SK-N-SH treated with all-trans-retinoic acid at 6 μM for 48 hours (cell line): ENCODE data around the gene CD200.

ENCODE experiments used
- ATAC-seq: fragments of 200-7000 bp; cut with Tn5 transposase; 3 replicates; pipeline ENCODE4 v1.9.1; 2020; ENCODE audit warnings: mild to moderate bottlenecking, moderate library complexity
- ARNTL ChIP-seq: fragments of 450-650 bp; formaldehyde crosslinking; IDR thresholded peaks from 2 replicates; pipeline ENCODE4 v1.5.0; 2020; ENCODE audit warnings: low read depth, mild to moderate bottlenecking, moderate library complexity, borderline replicate concordance
- BACH2 ChIP-seq: fragments of 250-450 bp; sonication (Bioruptor Pico); IDR thresholded peaks from 2 replicates; pipeline ENCODE4 v1.9.0; 2021; ENCODE audit warnings: mild to moderate bottlenecking, borderline replicate concordance
- CSDC2 ChIP-seq: fragments of 250-450 bp; sonication (Bioruptor Pico); IDR thresholded peaks from 2 replicates; pipeline ENCODE4 v1.5.0; 2020; ENCODE audit warnings: mild to moderate bottlenecking, moderate library complexity
- CSRNP3 ChIP-seq: fragments of 250-450 bp; sonication (Bioruptor Pico); IDR thresholded peaks from 2 replicates; pipeline ENCODE4 v1.5.1; 2021; ENCODE audit warnings: mild to moderate bottlenecking, moderate library complexity
- ESRRG ChIP-seq: fragments of 250-450 bp; sonication (Bioruptor Pico); IDR thresholded peaks from 2 replicates; pipeline ENCODE4 v1.6.1; 2021; ENCODE audit warnings: mild to moderate bottlenecking
- GLIS3 ChIP-seq: fragments of 250-450 bp; sonication (Bioruptor Pico); IDR thresholded peaks from 2 replicates; pipeline ENCODE4 v1.5.0; 2020; ENCODE audit warnings: mild to moderate bottlenecking, moderate library complexity
- ISL1 ChIP-seq: fragments of 250-450 bp; sonication (Bioruptor Pico); IDR thresholded peaks from 2 replicates; pipeline ENCODE4 v2.1.2; 2022; ENCODE audit warnings: mild to moderate bottlenecking, moderate library complexity
- OSR1 ChIP-seq: fragments of 250-450 bp; sonication (Bioruptor Pico); IDR thresholded peaks from 2 replicates; pipeline ENCODE4 v1.8.0; 2022; ENCODE audit warnings: moderate library complexity, mild to moderate bottlenecking, inconsistent platforms
- PATZ1 ChIP-seq: fragments of 250-450 bp; sonication (Bioruptor Pico); IDR thresholded peaks from 2 replicates; pipeline ENCODE4 v1.8.0; 2020; ENCODE audit warnings: mild to moderate bottlenecking, moderate library complexity, borderline replicate concordance
- PPARA ChIP-seq: fragments of 250-450 bp; sonication (Bioruptor Pico); IDR thresholded peaks from 2 replicates; pipeline ENCODE4 v1.5.0; 2020; ENCODE audit warnings: mild to moderate bottlenecking, borderline replicate concordance
- RARB ChIP-seq: fragments of 250-450 bp; sonication (Bioruptor Pico); IDR thresholded peaks from 2 replicates; pipeline ENCODE4 v1.8.0; 2021; ENCODE audit warnings: mild to moderate bottlenecking, moderate library complexity
- SNAI2 ChIP-seq: fragments of 250-450 bp; sonication (Bioruptor Pico); IDR thresholded peaks from 2 replicates; pipeline ENCODE4 v1.5.0; 2020; ENCODE audit warnings: mild to moderate bottlenecking, moderate library complexity
- TCF4 ChIP-seq: fragments of 250-450 bp; sonication (Bioruptor Pico); IDR thresholded peaks from 2 replicates; pipeline ENCODE4 v1.8.0; 2021; ENCODE audit warnings: mild to moderate bottlenecking, moderate library complexity, borderline replicate concordance
- TOX ChIP-seq: fragments of 250-450 bp; sonication (Bioruptor Pico); IDR thresholded peaks from 2 replicates; pipeline ENCODE4 v1.8.0; 2021; ENCODE audit warnings: mild to moderate bottlenecking, moderate library complexity, borderline replicate concordance
- TSHZ2 ChIP-seq: fragments of 250-450 bp; sonication (Bioruptor Pico); IDR thresholded peaks from 2 replicates; pipeline ENCODE4 v1.5.0; 2020; ENCODE audit warnings: mild to moderate bottlenecking, moderate library complexity
- ZC3H10 ChIP-seq: fragments of 250-450 bp; sonication (Bioruptor Pico); IDR thresholded peaks from 2 replicates; pipeline ENCODE4 v1.5.1; 2021; ENCODE audit warnings: mild to moderate bottlenecking, moderate library complexity
- ZFP3 ChIP-seq: fragments of 250-450 bp; sonication (Bioruptor Pico); IDR thresholded peaks from 2 replicates; pipeline ENCODE4 v1.5.0; 2020; ENCODE audit warnings: mild to moderate bottlenecking, moderate library complexity
- ZFP30 ChIP-seq: fragments of 450-650 bp; formaldehyde crosslinking; IDR thresholded peaks from 2 replicates; pipeline ENCODE4 v1.5.0; 2022; ENCODE audit warnings: mild to moderate bottlenecking, moderate library complexity
- ZNF565 ChIP-seq: fragments of 450-650 bp; formaldehyde crosslinking; conservative IDR thresholded peaks from 2 replicates; pipeline ENCODE4 v1.5.0; 2020; ENCODE audit warnings: low read depth, mild to moderate bottlenecking, moderate library complexity
- ZNF70 ChIP-seq: fragments of 450-650 bp; formaldehyde crosslinking; IDR thresholded peaks from 2 replicates; pipeline ENCODE4 v1.5.0; 2020; ENCODE audit warnings: mild to moderate bottlenecking, moderate library complexity
- ZNF8 ChIP-seq: fragments of 450-650 bp; formaldehyde crosslinking; IDR thresholded peaks from 2 replicates; pipeline ENCODE4 v1.5.0; 2020; ENCODE audit warnings: mild to moderate bottlenecking, moderate library complexity

Gene CD200

DNA sequence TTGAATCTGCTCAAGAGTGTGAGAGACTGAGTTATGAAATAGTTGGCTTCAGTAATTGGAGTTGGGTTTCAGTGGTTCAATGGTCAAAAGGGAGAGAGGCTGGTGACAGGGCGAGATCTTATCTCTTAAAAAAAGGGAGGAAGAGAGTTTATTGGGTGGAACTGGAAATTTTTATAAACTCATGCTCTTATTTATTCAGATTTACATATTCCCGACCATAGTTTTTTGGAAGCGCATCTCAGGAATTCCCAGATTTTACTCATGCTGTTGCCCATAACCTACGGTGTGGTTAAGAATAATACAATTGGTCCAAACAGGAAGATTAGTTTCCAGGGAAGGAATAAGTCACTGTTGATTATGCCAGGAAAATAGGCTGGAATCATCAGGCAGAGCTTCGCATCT lies 41.4 kb downstream of the CD200 start:
- TF ChIP-seq ESRRG (CRISPR knock-in tag) (no peak), TSHZ2 (CRISPR knock-in tag) (no peak), TOX (CRISPR knock-in tag) (no peak), ZFP3 (CRISPR knock-in tag) (no peak), GLIS3 (CRISPR knock-in tag) (no peak), RARB (CRISPR knock-in tag) (no peak), PPARA (no peak), ZNF8 (CRISPR knock-in tag) (no peak), OSR1 (CRISPR knock-in tag) (no peak), ZC3H10 (no peak), SNAI2 (CRISPR knock-in tag) (no peak), ISL1 (no peak), BACH2 (CRISPR knock-in tag) (no peak)
- no peak for ATAC-seq

DNA sequence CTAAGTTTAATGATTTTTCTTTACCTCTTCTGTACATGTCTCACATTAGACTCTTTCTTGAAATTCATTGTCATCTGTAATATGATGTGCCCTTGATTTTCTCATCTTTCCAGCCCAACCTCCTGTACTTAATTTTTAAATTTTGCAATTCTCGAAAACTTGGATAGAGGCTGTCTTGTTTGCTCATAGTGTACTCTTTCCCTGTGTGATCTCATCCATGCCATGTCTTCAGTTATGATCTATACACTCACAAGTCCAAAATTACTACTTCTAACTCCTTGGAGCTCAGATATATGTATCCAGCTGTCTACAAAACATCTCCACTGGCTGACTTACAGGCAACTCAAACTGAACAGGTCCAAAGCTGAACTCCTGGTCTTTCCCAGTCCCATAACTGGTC lies 42.2 kb downstream of the CD200 start:
- no peak for TF ChIP-seq ZFP3 (CRISPR knock-in tag)
- TF ChIP-seq ZNF565 = no peak
- no peak for TF ChIP-seq TSHZ2 (CRISPR knock-in tag)
- TF ChIP-seq ESRRG (CRISPR knock-in tag) = no peak
- no peak for TF ChIP-seq TOX (CRISPR knock-in tag)
- TF ChIP-seq BACH2 (CRISPR knock-in tag) = no peak
- no peak for TF ChIP-seq OSR1 (CRISPR knock-in tag)
- no peak for TF ChIP-seq CSDC2 (CRISPR knock-in tag)
- no peak for TF ChIP-seq ZFP30 (CRISPR knock-in tag)
- TF ChIP-seq SNAI2 (CRISPR knock-in tag) = no peak
- TF ChIP-seq PATZ1 = no peak
- TF ChIP-seq CSRNP3 (CRISPR knock-in tag) = no peak
- no peak for TF ChIP-seq ZNF70 (CRISPR knock-in tag)
- TF ChIP-seq ZC3H10 = no peak
- no peak for TF ChIP-seq PPARA
- TF ChIP-seq ISL1 = no peak
- no peak for TF ChIP-seq GLIS3 (CRISPR knock-in tag)
- TF ChIP-seq ZNF8 (CRISPR knock-in tag) = no peak
- TF ChIP-seq ARNTL (CRISPR knock-in tag) = no peak
- TF ChIP-seq, all 23 proteins: peak for 0
- no peak for ATAC-seq

GRCh38 chr3:112376241-112376911 lies 43.4 kb downstream of the CD200 start:
- ATAC-seq = no peak
- TF ChIP-seq CSRNP3 (CRISPR knock-in tag) (no peak), PATZ1 (no peak), TOX (CRISPR knock-in tag) (no peak), CSDC2 (CRISPR knock-in tag) (no peak), GLIS3 (CRISPR knock-in tag) (no peak), ZNF70 (CRISPR knock-in tag) (no peak), TSHZ2 (CRISPR knock-in tag) (no peak), ZFP3 (CRISPR knock-in tag) (no peak), TCF4 (no peak), RARB (CRISPR knock-in tag) (no peak), ISL1 (no peak)
